ENCODE results near the gene ASIC3.

ASIC3 gene

DNA sequence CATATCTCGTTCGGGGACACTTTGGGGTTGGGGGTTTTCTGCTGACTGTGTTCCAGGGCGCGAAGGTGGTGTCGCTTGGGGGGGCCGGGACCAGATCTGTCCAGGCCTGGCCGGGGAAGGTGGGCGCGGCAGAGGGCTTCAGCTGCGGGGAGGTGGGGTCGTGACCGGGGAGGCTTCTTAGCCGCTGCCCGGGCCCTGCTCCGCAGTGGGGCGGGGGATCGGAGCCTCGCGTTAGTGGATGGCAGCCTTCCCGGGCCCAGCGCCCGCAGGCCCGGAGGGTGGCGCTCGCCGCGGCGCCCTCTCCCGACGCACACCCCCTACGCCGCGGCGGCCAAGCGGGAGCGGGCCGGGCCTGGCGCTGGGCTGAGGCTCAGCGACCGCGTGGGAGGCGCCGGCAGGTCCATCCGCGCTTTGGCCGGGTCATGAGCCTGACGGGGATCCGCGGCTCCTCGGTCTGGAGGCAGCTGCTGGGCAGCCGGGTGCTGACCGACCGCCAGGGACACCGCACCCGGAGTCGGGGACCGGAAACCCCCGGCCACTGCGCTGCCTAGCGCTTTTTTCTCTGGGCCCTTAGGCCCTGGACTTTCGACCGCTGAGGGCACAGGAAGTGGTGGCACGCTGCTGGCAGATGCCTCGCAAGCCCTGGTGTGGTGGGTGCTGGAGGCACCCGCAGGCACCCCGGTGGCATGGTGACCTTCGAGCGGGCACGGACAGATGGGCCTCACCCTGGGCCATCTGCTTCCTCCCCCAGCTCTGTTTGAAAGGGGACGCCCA lies 39.1 kb downstream of the ASIC3 start:
- DNase-seq = no peak

DNA sequence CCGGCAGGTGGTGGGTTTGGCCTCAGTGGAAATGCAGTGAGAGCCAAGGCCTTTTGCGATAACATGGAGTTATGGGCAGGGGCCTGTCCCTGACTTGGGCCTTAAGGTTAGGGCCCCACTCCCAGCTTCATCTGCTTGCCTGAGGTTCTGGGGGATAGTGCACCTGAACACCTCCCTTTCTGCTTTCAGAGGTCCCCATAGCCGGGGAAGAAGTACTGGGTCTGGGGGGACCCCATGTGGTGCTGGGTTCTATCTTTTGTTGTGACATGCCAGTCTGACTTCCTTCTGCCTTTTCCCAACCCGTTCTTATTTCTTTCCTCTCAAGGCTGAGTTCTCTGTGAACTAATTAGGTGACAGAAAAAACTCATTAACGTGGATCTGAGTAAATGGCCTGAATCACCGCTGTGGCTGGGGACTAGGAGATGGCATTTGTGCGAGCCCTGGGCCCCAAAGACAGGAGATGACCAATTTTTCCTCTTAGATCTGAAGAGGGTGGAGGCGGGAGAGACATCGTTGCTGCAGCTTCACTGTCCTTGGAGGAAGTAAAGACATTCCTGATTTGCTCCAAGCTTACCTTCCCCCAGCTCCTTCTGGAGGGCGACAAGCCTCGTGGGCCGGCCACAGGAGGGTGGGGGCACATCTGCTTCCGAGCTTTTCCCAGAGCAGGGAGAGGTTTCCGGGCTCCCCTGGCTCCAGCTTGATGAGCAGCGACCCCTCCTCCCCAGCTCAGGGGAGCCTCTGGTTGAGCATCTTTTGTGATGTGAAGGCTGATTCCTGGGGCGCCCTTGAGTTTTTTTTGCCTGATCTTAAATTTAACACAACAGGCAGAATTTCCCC lies 39.9 kb downstream of the ASIC3 start:
- no peak for DNase-seq

DNA sequence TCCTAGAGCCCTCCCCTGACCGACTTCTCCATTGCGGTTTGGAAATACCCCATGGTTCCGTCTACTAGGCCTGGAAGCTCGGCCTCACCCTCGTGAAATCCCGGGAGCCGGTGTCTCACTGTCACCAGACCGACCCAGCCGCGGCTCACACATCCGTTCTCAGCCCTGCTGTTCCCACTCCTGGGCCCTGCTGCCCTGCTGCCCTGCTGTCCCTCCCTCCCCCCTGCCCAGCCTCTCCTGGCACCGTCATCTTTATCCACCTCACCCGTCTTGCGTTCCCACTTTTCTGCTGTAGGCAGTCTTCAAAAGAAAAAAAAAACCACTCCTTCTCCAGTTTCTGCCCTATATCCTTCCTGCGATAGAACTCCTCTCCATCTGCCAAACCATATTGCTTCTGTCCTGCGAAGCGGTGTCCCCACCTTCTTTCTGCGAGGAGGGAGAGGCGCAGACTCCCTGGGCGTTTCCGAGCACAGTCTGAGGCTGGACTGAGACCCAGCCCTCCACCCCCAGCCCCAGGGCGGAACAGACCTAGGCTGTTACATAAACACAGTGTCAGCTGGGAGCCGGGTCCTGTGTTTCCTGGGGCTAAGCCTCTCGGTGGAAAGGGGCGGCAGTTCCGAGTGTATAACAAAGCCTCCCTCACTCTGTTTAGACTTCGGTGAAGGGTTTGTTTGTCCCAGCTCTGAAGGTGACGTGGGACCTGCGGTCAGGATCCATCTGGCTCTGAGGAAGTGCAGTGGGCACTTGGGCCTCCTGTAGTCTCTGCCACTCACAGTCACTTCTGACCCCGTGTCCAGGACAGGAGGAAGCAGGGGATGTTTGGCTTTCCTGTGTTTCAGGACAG lies 40.7 kb downstream of the ASIC3 start:
- no peak for DNase-seq

DNA sequence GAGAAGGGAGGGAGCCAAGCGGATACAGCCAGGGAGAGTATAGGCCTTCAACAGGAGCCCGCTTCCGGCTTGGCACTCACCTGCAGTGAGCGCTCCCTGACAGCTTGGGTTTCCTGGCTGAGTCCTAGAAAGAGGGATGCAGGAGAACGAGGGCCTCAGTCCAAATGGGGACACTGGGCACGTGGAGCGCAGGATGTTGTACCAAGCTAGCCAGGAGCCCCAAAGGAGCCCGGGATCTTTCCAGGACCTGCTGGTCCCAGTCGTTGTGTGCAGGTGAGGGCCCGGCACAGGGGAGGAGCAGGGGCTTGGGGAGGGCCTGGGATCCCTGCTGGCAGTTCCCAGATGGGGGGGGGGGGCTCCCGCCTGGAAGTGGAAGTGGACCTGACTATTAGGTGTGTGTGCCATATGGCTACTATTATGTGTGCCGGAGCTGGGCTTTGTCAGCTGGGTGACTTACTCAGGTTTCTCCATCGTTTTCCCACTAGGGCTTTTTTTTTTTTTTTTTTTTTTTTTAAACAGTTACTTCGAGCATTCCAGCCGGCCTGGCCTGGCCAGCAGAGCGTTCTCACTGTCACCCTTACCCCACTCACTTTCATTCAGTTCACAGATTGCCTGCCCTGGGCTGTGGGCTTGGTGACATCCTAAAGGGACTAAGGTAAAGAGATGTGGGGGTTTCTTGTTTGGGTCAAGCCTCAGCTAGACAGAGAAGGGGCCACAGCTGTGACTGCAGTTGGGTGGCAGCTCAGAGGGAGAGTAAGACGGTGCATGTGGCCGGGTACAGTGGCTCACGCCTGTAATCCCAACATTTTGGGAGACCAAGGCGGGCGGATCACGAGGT lies 41.8 kb downstream of the ASIC3 start:
- DNase-seq = no peak

DNA sequence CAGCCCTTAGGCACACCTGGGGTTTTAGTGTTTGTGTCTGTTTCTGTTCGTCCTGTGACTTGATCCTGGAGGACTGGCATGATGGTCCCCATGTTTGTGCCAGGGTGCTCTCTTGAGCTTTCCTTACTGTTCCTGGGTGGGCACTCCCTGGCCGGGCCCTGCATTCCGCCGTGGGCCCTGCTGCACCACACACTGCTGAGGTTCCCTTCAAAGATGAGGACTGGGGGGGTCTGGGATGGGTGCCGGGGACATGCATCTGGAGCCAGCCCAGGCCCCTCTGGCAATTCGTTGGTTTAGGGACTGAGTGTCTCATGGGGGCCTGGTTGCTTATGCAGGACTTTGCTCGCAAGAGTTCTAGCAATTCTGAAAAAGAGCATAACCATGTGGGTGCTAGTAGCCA lies 42.7 kb downstream of the ASIC3 start:
- DNase-seq = no peak

DNA sequence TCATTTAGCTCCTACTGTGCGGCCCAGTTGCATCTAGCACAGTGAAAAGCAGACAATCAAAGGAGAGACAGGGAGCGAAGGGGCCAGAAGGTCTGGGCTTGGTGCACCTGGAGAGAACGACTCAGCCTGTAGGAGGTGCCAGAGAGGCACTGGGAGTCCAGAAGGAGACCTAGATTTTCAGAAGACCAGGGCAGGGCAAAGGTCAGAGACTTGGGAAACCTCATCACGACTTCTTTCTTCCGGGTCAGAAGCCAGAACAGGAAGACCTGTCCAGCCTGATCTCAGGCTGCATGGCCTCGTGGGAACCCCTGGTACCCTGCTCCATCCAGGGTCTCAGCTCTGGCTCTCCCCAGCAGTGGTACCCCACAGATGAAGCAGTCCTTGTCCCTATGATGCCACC lies 43.1 kb downstream of the ASIC3 start:
- no peak for DNase-seq

DNA sequence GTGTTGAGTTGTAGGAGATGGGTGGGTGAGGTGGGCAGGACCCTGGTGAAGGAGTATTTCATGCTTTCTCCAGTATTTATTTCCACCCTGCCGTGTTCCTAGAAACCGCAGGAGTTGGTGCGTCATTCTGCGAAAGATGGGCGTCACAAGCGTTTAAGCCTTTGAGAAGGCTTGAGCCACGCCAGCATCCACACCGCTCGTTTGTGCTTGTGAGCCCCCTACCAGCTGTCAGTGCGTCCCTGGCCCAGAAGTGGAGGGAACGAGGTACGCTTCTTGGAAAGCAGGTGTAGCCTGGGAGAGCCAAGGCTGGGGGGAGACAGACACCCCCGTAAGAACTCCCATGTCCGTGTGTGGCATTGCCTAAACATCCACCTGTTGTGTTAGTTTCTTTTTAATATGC lies 43.7 kb downstream of the ASIC3 start:
- DNase-seq = no peak

DNA sequence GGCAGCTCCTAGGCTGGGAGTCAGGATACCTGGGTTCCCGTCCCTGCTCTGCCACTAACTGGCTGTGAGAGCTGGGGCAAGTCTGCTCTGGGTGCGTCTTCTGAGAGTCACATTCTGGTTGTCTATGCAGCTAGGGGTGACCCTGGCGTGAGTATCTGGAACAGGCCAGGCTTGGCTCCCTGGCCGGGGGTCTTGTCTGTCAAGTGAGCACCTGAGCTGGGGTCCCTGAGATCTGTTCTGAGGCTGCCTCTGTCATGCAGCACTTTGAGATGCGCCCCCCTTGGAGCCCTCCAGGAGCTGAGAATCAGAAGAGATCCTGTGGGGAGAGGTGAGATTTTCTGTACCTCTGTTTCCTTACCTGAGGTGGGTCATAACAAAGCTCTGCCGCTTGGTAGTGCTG lies 45.4 kb downstream of the ASIC3 start:
- DNase-seq = no peak

DNA sequence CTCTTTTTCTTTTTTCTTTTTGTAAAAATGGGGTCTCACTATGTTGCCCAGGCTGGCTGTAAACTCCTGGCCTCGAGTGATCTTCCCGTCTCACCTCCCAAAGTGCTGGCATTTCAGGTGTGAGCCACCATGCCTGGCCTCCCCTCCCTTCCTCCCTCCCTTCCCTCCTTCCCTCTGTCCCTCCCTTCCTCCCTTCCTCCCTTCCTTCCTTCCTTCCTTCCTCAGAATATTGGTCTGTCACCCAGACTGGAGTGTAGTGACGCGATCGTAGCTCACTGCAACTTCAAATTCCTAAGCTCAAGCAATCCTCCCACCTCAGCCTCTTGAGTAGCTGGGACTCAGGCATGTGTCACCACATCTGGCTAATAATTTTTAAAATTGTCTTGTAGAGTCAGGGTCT lies 46.3 kb downstream of the ASIC3 start:
- no peak for DNase-seq

DNA sequence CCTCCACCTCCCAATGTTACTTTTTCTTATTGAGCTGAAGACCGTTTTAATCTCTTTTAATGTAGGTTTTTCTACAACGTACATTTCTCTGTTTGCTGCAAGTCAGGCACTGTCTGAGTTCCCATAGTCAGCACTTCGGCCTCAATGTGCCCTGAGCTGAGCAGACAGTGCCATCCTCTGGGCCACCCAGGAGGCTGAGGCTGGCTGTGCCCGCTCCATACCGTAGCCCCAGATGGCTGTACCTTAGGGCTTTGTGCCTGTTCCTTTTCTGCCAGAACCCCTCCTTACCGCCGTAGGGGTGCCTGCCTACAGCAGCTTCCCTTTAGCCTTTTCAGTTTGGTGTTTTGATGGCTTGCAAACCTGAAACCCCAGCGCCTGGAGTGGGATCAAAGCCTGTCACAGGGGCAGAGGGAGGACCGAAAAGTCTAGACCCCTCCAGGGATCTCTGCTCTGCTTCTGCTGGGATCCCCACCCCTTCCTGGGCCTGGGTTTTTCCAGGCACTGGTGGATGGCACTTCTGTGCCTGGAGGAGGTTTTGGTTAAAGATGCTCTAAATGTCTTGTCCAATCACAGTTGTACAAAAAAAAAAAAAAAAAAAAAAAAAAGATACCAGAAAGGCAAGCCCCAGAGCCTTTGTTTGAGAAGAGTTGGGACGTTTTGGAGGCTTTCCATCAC lies 46.9 kb downstream of the ASIC3 start:
- no peak for DNase-seq

DNA sequence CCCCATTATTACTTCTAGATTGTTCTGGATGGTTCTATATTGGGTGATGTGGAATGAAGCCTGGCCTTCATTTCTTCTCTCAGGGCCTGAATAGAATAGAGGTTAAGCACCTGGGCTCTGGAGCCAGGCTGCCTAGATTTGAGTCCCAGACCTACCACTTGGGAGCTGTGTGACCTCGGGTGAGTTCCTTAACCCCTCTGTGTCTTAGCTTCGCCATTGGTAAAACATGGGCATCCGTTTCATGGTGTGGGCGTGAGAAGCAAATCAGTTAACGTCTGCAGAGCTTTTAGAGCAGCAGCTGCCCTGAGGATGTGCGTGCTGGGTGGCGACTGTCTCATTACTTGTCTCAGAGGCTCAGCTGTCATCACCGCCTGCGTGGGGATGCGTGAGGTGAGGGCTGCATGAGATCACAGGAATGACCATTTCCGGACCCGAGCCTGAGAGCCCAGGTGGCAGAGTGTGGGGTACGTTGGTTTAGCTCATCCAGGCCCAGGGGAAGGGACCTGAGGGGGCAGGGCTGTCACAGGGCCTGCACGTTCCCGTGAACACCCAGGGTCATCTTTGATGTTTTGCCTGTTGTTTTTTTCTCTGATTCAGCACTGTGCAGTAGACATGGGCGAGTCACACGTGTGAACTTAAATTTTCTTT lies 47.6 kb downstream of the ASIC3 start:
- DNase-seq = no peak

DNA sequence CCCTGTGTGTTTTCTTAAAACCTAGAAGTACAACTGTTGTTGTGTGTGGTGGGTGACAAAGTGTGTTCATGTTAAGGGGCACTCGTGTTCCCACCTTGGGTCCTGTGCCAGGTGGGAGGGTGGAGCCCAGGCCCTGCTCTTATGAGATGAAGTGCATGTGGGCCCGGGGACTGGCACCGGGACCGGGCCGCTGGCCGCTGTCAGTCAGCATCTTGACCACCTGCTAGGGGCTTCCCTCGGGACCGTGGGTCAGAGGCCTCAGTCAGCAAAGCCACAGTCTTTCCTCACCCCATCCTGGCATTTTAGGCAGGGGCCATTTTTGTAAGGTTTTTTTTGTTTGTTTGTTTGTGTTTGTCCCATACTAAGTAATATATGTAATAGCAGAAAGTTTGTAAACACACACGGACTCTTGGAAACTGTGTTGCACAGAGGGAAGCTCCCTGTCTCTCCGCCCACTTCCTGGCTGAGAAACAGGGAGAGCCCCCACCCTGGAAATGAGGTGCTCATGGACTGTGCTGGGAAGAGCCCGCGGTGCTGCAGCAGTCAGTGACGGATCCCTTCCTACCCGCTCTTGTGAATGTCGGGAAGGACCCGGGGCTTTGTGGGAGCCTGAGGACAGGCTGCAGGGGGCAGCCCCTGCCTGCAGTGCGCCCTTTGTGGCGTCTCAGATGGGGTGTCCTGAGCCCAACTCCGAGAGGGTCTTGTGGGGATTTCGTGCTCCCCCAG lies 51.3 kb downstream of the ASIC3 start:
- no peak for DNase-seq

DNA sequence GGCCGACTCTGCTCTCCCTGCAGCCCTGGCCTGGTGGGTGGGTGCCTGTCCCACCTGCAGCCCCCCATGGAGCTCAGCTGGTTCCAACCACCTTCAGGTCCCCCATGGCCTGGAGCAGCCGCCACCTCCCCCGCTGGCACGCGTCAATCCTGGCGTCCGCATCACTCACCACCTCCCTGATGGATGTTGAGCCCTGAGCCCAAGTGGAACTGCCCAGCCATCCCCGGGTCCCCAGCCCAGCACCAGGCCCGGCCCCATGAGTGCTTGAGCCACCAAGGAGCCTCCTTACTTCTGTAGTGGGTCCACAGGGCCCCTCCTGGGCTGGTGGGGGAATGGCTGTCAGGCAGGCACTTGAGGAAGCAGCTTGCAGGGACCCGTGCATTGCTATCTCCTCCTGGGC lies 52.6 kb downstream of the ASIC3 start:
- DNase-seq = no peak

DNA sequence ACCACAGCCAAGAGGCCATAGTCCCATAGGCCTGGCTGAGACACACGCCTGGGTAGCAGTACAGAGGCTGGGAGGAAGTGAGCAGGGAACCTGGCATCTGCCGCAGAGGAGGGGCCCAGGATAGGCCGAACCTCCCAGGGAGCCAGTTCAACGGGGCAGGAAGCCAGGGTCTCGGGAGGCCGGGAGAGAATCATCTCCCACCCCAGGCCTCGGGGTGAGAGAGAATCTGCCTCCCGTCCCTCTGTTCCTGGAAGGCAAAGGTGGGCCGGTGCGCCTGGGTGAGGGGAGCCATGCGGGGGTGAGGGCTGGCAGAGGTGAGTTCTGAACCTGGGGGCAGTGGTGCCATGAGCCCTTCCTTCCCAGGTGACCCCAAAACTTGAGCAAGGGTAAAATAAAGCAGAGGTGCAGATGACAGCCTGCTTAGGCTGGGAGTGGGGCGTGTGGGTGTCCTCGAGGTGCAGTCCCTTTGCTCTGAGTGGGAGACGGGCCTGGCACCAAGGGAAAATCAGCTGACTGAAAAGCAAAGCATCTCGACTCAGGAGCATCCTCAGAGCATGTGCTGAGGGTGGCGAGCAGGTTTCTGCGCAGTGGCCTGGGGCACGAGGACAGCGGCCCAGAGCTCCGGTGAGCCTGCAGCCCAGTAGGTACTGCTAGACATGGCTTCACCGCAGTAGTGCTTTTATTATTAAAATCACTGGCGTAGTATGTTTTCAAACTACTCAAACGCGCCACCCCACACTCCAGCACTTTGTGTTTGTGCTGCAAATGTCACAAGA lies 53.5 kb downstream of the ASIC3 start:
- no peak for DNase-seq
